C4-2B (cell line): ENCODE measurements around the gene HGFAC.

ENCODE experiments used
- H3K27ac ChIP-seq: fragments of 450-650 bp; 2 replicates; pipeline ENCODE4 v1.5.1; 2017
- ZFX ChIP-seq: fragments of 450-650 bp; IDR thresholded peaks from 2 replicates; pipeline ENCODE4 v1.6.1; 2017
- TF ChIP-seq, protein P1 (sequence below): fragments of 450-650 bp; conservative IDR thresholded peaks from 2 replicates; pipeline ENCODE4 v1.5.1; 2017; ENCODE audit warnings: mild to moderate bottlenecking

The HGFAC gene

DNA sequence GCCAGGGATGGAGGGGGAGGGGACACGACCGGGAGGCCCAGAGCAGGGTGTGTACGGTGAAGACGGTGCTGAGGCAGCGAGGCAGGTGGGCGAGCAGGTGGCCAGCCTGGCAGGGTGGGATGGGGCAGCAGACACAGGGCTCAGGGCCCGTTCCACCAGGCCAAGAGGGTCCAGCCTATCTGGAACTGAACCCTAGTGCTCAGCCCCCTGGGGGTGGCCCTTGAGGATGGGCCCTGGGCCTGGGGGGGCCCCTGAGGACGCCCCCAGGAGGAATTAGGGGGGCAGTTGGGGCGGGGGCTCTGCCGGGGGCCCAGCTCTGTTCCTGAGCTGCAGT is 3.0 kb upstream of the HGFAC start:
- H3K27ac ChIP-seq: no peak overlapping the region
- TF ChIP-seq ZFX: no peak
- TF ChIP-seq, protein P1, sequence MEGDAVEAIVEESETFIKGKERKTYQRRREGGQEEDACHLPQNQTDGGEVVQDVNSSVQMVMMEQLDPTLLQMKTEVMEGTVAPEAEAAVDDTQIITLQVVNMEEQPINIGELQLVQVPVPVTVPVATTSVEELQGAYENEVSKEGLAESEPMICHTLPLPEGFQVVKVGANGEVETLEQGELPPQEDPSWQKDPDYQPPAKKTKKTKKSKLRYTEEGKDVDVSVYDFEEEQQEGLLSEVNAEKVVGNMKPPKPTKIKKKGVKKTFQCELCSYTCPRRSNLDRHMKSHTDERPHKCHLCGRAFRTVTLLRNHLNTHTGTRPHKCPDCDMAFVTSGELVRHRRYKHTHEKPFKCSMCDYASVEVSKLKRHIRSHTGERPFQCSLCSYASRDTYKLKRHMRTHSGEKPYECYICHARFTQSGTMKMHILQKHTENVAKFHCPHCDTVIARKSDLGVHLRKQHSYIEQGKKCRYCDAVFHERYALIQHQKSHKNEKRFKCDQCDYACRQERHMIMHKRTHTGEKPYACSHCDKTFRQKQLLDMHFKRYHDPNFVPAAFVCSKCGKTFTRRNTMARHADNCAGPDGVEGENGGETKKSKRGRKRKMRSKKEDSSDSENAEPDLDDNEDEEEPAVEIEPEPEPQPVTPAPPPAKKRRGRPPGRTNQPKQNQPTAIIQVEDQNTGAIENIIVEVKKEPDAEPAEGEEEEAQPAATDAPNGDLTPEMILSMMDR: no peak

DNA sequence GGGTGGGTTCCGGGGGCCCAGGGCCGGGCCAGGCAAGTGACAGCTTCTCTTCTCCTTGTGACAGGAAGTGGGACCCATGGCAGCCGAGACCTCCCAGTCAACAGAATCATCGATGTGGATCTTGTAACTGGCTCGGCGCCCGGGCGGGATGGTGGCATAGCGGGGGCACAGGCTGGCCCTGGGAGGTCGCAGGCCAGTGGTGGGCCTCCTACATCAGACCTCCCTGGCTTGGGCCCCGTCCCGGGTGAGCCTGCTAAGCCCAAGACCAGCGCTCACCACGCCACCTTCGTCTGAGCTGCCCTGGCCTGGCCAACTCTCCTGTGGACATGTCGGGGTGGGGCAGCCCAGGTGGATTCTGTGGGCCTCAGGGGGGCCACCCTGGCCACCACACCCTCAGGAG is 2.4 kb upstream of the HGFAC start:
- TF ChIP-seq ZFX: no peak
- TF ChIP-seq, protein P1: no peak
- H3K27ac ChIP-seq: no peak overlapping the region

DNA sequence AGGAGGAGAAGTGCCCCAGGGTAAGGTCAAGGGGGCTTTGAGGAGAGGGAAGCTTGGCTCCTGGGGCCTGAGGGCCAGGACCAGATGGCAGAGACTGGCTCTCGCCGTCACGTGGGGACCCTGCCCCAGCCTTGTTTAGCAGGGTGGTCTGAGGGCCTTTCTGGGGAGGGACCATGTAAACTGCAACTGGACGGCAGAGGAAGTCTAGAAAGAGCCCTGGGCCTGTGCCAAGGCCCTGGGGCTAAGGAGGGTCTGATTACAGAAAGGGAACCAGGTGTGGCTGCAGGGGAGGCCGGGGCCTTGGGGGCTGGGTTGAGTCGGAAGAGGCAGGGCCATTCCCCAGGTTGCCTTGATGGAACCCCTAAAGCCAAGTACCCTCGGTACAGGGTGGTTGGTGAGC is 1.8 kb upstream of the HGFAC start:
- TF ChIP-seq, protein P1: no peak
- no peak for TF ChIP-seq ZFX
- H3K27ac ChIP-seq: no peak overlapping the region

DNA sequence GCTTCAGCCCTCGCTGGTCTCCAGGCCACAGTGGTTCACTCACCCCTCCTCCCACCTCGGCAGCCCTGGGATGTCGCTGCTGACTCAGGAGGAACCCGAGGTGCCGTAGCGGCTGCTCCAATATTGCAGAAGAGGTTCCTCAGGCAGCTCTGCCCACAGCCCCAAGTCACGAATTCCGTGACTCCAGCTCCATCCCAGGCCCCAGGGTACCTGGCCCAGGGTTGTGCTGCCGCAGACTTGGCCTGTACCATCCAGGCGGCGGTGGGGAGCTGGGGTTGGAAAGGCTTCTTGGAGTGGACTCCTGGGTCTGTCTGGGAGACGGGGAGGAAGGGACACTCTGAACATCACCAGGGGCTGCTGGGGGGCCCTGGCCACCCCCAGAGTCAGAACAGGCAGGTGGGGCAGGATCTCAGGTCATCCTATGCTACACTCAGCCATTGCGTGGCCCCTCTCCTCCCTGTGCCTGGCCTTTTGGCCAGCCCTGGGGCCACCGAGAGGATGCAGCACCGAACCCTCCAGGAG is 728 bp upstream of the HGFAC start:
- H3K27ac ChIP-seq: no peak overlapping the region
- TF ChIP-seq, protein P1: no peak
- TF ChIP-seq ZFX: no peak

DNA sequence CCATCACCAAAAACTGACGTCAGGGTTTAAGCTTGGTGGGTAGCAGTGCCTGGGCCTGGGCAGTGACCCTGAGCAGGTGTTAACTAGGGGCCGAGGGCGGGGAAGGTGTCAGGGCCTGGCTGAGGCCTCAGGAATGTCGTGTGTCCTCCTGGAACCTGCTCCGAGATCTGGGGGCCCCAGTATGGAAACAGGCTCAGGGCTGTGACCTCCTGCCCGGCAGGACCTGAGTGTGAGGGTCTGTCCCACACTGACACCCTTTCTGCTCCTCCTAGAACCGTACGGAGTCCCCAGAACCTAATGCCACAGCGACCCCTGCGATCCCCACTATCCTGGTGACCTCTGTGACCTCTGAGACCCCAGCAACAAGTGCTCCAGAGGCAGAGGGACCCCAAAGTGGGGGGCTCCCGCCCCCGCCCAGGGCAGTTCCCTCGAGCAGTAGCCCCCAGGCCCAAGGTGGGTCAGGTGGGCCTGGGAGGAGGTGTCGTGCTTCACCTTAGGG is 741 bp downstream of the HGFAC start:
- no peak overlapping the region for H3K27ac ChIP-seq
- no peak for TF ChIP-seq ZFX
- TF ChIP-seq, protein P1: no peak

DNA sequence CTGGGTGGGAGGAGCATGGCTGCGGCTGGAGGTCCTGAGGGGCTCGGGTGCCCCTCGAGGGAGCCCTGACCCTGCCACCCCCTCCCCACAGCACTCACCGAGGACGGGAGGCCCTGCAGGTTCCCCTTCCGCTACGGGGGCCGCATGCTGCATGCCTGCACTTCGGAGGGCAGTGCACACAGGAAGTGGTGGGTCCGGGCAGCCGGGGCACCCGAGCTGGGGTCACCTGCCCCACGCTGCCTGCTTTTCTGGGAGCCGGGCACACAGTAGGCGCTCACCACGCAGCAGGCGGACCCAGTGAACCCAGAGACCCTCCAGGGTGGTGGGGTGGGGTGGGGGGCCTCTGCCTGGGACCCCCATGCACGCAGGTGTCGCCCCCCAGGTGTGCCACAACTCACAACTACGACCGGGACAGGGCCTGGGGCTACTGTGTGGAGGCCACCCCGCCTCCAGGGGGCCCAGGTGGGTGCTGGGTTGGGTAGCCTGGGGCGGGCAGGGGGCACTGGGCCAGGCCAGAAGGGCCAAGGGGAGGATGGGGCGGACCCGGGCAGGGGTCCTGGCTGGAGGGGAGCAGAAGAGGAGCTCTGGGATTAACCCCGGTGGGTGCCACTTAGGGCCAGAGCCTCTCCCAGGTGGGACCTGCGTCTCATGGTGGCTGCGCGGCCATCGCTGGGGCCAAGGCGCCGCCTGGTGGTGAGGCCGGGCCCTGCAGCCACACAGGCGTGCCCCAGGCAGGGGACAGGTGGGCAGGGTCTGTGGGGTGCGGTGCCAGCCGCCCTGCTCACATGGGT is 1.4 kb downstream of the HGFAC start:
- TF ChIP-seq, protein P1: peak; percentile 96
- no peak for TF ChIP-seq ZFX
- H3K27ac ChIP-seq: no peak overlapping the region

DNA sequence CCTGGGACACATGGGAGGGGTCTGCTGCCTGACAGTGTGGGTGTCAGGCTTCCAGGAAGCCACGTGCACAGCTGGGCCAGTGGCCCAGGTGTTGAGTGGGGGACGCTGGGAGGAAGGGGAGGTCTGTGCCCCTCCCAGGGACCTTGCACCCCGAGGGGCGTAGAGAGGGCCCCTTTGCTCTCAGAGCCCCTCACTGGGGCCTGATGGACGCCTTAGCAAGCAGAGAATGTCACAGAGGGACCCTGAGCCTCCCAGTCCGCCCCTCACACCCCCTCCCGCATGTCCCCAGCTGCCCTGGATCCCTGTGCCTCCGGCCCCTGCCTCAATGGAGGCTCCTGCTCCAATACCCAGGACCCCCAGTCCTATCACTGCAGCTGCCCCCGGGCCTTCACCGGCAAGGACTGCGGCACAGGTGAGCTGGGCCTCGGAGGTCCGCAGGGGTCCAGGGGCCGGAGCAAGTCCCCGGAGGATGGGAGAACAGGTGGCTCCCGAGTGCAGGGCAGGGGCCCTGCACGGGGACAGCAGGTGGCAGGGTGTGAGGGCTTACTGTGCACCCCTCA is 2.1 kb downstream of the HGFAC start:
- H3K27ac ChIP-seq: no peak overlapping the region
- TF ChIP-seq ZFX: no peak
- TF ChIP-seq, protein P1: peak; percentile 2
